HEK293 (cell line): ENCODE data around the gene HMGXB3.

ENCODE experiments used
- CTCF ChIA-PET: fragments of 350-600 bp; formaldehyde crosslinking; extraction: SDS; loops from one replicate; lab custom pipeline; 2021; ENCODE audit warnings: antibody characterized with exemption; lab: Yijun Ruan, JAX
- POLR2A ChIA-PET: fragments of 300-600 bp; formaldehyde crosslinking; extraction: SDS; loops from one replicate; lab custom pipeline; 2020; ENCODE audit warnings: antibody characterized with exemption, inconsistent platforms; lab: Yijun Ruan, JAX
- H3K27ac ChIP-seq: fragments of 200-500 bp; sonication (Bioruptor generic); 2 replicates; pipeline ENCODE4 v1.5.1; 2014; ENCODE audit warnings: low read depth, low read length, control low read depth, inconsistent platforms; ENCODE audit errors: extremely low read depth
- H3K36me3 ChIP-seq, 2 experiments: fragments of 200-500 bp in 1 of 2; sonication (Bioruptor generic) in 1 of 2; 1 replicate in 1 of 2; 2 replicates in 1 of 2; pipeline ENCODE4 v1.5.1; 2014 to 2017; ENCODE audit warnings: inconsistent platforms in 2 of 2, low read length in 2 of 2; ENCODE audit not compliant: control insufficient read depth in 2 of 2, insufficient read depth in 1 of 2
- H3K4me1 ChIP-seq: fragments of 200-500 bp; sonication (Bioruptor generic); 2 replicates; pipeline ENCODE4 v1.5.1; 2014; ENCODE audit warnings: mild to moderate bottlenecking, low read length, inconsistent platforms; ENCODE audit not compliant: control insufficient read depth, insufficient read depth
- H3K4me3 ChIP-seq: 2 replicates; pipeline ENCODE4 v1.5.1; 2011; ENCODE audit warnings: low read depth, mild to moderate bottlenecking, control low read depth, low read length, moderate library complexity
- H3K9me3 ChIP-seq: fragments of 200-500 bp; sonication (Bioruptor generic); 2 replicates; pipeline ENCODE4 v1.5.1; 2014; ENCODE audit warnings: low read depth, low read length, inconsistent platforms; ENCODE audit not compliant: control insufficient read depth, insufficient read depth
- BCL11A ChIP-seq: fragments of 450-650 bp; formaldehyde crosslinking; IDR thresholded peaks from 2 replicates; pipeline ENCODE4 v1.5.1; 2016; ENCODE audit warnings: low read depth, missing biosample characterization, missing genetic modification characterization
- GLIS2 ChIP-seq: fragments of 450-650 bp; formaldehyde crosslinking; IDR thresholded peaks from 2 replicates; pipeline ENCODE4 v1.5.1; 2016; ENCODE audit warnings: missing biosample characterization, missing genetic modification characterization
- SETDB1 ChIP-seq: IDR thresholded peaks from one replicate; pipeline ENCODE4 v1.6.1; 2017; ENCODE audit warnings: mild to moderate bottlenecking, low read length, moderate library complexity, mixed read lengths; ENCODE audit not compliant: insufficient read length
- TSHZ1 ChIP-seq: fragments of 450-650 bp; formaldehyde crosslinking; IDR thresholded peaks from 2 replicates; pipeline ENCODE4 v1.5.1; 2016; ENCODE audit warnings: missing biosample characterization, missing genetic modification characterization, borderline replicate concordance
- ZBTB48 ChIP-seq: fragments of 450-650 bp; formaldehyde crosslinking; IDR thresholded peaks from 2 replicates; pipeline ENCODE4 v1.5.1; 2016; ENCODE audit warnings: missing biosample characterization, missing genetic modification characterization
- ZFP41 ChIP-seq: fragments of 450-650 bp; formaldehyde crosslinking; IDR thresholded peaks from 2 replicates; pipeline ENCODE4 v1.5.1; 2016; ENCODE audit warnings: missing biosample characterization, missing genetic modification characterization, borderline replicate concordance
- ZNF114 ChIP-seq: fragments of 450-650 bp; formaldehyde crosslinking; IDR thresholded peaks from 2 replicates; pipeline ENCODE4 v1.5.0; 2017; ENCODE audit warnings: missing biosample characterization, missing genetic modification characterization
- ZNF155 ChIP-seq: fragments of 450-650 bp; formaldehyde crosslinking; IDR thresholded peaks from 2 replicates; pipeline ENCODE4 v1.5.1; 2016; ENCODE audit warnings: missing biosample characterization, missing genetic modification characterization
- ZNF202 ChIP-seq: fragments of 450-650 bp; formaldehyde crosslinking; IDR thresholded peaks from 2 replicates; pipeline ENCODE4 v1.5.1; 2016; ENCODE audit warnings: missing biosample characterization, missing genetic modification characterization, borderline replicate concordance
- ZNF214 ChIP-seq: fragments of 450-650 bp; formaldehyde crosslinking; IDR thresholded peaks from 2 replicates; pipeline ENCODE4 v1.5.1; 2017; ENCODE audit warnings: missing biosample characterization, mild to moderate bottlenecking, missing genetic modification characterization, borderline replicate concordance
- ZNF24 ChIP-seq: fragments of 450-650 bp; formaldehyde crosslinking; IDR thresholded peaks from 2 replicates; pipeline ENCODE4 v1.5.1; 2016; ENCODE audit warnings: missing biosample characterization, missing genetic modification characterization
- ZNF248 ChIP-seq: fragments of 450-650 bp; formaldehyde crosslinking; IDR thresholded peaks from 2 replicates; pipeline ENCODE4 v1.5.1; 2017; ENCODE audit warnings: missing biosample characterization, missing genetic modification characterization
- ZNF26 ChIP-seq: fragments of 450-650 bp; formaldehyde crosslinking; IDR thresholded peaks from 2 replicates; pipeline ENCODE4 v1.5.1; 2016; ENCODE audit warnings: missing biosample characterization, missing genetic modification characterization
- ZNF292 ChIP-seq: fragments of 450-650 bp; formaldehyde crosslinking; IDR thresholded peaks from 2 replicates; pipeline ENCODE4 v1.5.1; 2016; ENCODE audit warnings: low read depth, missing biosample characterization, missing genetic modification characterization, borderline replicate concordance
- ZNF335 ChIP-seq: fragments of 450-650 bp; formaldehyde crosslinking; conservative IDR thresholded peaks from 2 replicates; pipeline ENCODE4 v1.5.1; 2016; ENCODE audit warnings: missing biosample characterization, missing genetic modification characterization
- ZNF366 ChIP-seq: fragments of 450-650 bp; formaldehyde crosslinking; conservative IDR thresholded peaks from 2 replicates; pipeline ENCODE4 v1.5.1; 2016; ENCODE audit warnings: missing biosample characterization, missing genetic modification characterization
- ZNF426 ChIP-seq: fragments of 450-650 bp; formaldehyde crosslinking; IDR thresholded peaks from 2 replicates; pipeline ENCODE4 v1.5.1; 2017; ENCODE audit warnings: missing biosample characterization, missing genetic modification characterization, mild to moderate bottlenecking, inconsistent platforms, moderate library complexity
- ZNF610 ChIP-seq: fragments of 450-650 bp; formaldehyde crosslinking; IDR thresholded peaks from 2 replicates; pipeline ENCODE4 v1.5.1; 2016; ENCODE audit warnings: missing biosample characterization, missing genetic modification characterization, borderline replicate concordance
- ZNF623 ChIP-seq: fragments of 450-650 bp; formaldehyde crosslinking; IDR thresholded peaks from 2 replicates; pipeline ENCODE4 v1.5.1; 2016; ENCODE audit warnings: missing biosample characterization, missing genetic modification characterization
- ZNF629 ChIP-seq: fragments of 450-650 bp; formaldehyde crosslinking; IDR thresholded peaks from 2 replicates; pipeline ENCODE4 v1.5.1; 2017; ENCODE audit warnings: missing biosample characterization, missing genetic modification characterization
- ZNF768 ChIP-seq: fragments of 450-650 bp; formaldehyde crosslinking; IDR thresholded peaks from 2 replicates; pipeline ENCODE4 v1.5.1; 2018; ENCODE audit warnings: missing biosample characterization, mild to moderate bottlenecking, missing genetic modification characterization
- ZNF792 ChIP-seq: fragments of 450-650 bp; formaldehyde crosslinking; IDR thresholded peaks from 2 replicates; pipeline ENCODE4 v1.5.1; 2016; ENCODE audit warnings: missing biosample characterization, missing genetic modification characterization
- TF ChIP-seq, protein P1 (sequence below): fragments of 450-650 bp; formaldehyde crosslinking; IDR thresholded peaks from 2 replicates; pipeline ENCODE4 v1.5.1; 2016; ENCODE audit warnings: missing biosample characterization, missing genetic modification characterization
- TF ChIP-seq, protein P2 (sequence below): fragments of 450-650 bp; formaldehyde crosslinking; IDR thresholded peaks from 2 replicates; pipeline ENCODE4 v1.5.1; 2017; ENCODE audit warnings: missing biosample characterization, missing genetic modification characterization

HMGXB3 gene

DNA sequence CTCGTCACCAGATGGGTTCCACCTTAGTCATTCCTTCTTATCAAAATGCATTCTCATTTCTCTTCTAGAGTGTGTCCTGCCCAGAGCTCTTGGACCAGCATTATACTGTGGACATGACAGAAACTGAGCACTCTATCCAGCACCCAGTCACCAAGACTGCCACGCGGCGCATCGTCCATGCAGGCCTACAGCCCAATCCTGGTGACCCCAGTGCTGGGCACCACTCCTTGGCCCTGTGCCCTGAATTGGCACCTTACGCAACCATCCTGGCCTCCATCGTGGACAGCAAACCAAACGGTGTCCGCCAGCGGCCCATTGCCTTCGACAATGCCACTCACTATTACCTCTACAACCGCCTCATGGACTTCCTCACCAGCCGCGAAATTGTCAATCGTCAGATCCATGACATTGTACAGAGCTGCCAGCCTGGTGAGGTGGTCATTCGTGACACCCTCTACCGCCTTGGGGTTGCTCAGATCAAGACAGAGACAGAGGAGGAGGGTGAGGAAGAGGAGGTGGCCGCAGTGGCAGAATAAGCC, 51.2 kb downstream of the HMGXB3 start:
- H3K4me3 ChIP-seq = no peak overlapping the region
- H3K36me3 ChIP-seq = peaks cover 20 to 95% of the 10 kb centered on the region in 2 experiments; a peak in 2 of 3 replicates
- ChIA-PET POLR2A (no interaction called here), CTCF (no interaction called here)
- TF ChIP-seq ZNF426 (no peak), ZNF629 (tag by site-specific recombination) (no peak), BCL11A (tag by site-specific recombination) (no peak), SETDB1 (no peak), ZNF26 (no peak), ZNF366 (tag by site-specific recombination) (no peak), ZNF155 (tag by site-specific recombination) (no peak), ZNF114 (tag by site-specific recombination) (no peak), ZNF248 (tag by site-specific recombination) (no peak), ZNF623 (no peak)
- TF ChIP-seq, protein P1, sequence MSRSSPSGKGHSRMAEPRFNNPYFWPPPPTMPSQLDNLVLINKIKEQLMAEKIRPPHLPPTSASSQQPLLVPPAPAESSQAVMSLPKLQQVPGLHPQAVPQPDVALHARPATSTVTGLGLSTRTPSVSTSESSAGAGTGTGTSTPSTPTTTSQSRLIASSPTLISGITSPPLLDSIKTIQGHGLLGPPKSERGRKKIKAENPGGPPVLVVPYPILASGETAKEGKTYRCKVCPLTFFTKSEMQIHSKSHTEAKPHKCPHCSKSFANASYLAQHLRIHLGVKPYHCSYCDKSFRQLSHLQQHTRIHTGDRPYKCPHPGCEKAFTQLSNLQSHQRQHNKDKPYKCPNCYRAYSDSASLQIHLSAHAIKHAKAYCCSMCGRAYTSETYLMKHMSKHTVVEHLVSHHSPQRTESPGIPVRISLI (tag by site-specific recombination) = no peak
- no peaks in the 10 kb centered on the region for H3K4me1 ChIP-seq
- no peak overlapping the region for H3K27ac ChIP-seq
- H3K9me3 ChIP-seq = no peaks in the 10 kb centered on the region

GRCh38 chr5:150052226-150052955, 51.9 kb downstream of the HMGXB3 start:
- Histone ChIP-seq H3K4me1 (no peaks in the 10 kb centered on the region), H3K4me3 (no peak overlapping the region), H3K27ac (no peak overlapping the region), H3K36me3 (peaks cover 17 to 91% of the 10 kb centered on the region in 2 experiments; a peak in 2 of 3 replicates), H3K9me3 (no peaks in the 10 kb centered on the region)
- no peak for TF ChIP-seq TSHZ1
- no peak for TF ChIP-seq ZNF610
- no peak for TF ChIP-seq ZNF202 (tag by site-specific recombination)
- no peak for TF ChIP-seq ZNF335
- no peak for TF ChIP-seq ZNF792 (tag by site-specific recombination)
- no peak for TF ChIP-seq ZNF768 (tag by site-specific recombination)
- TF ChIP-seq ZNF292 (tag by site-specific recombination) = no peak
- no peak for TF ChIP-seq ZBTB48 (tag by site-specific recombination)
- no peak for TF ChIP-seq ZFP41 (tag by site-specific recombination)
- no peak for TF ChIP-seq ZNF214
- TF ChIP-seq, protein P2, sequence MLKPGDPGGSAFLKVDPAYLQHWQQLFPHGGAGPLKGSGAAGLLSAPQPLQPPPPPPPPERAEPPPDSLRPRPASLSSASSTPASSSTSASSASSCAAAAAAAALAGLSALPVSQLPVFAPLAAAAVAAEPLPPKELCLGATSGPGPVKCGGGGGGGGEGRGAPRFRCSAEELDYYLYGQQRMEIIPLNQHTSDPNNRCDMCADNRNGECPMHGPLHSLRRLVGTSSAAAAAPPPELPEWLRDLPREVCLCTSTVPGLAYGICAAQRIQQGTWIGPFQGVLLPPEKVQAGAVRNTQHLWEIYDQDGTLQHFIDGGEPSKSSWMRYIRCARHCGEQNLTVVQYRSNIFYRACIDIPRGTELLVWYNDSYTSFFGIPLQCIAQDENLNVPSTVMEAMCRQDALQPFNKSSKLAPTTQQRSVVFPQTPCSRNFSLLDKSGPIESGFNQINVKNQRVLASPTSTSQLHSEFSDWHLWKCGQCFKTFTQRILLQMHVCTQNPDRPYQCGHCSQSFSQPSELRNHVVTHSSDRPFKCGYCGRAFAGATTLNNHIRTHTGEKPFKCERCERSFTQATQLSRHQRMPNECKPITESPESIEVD (tag by site-specific recombination) = no peak
- TF ChIP-seq GLIS2 = no peak
- no peak for TF ChIP-seq ZNF24 (tag by site-specific recombination)
- POLR2A ChIA-PET = no interaction called here
- CTCF ChIA-PET = no interaction called here
